Caco-2 (cell line): ENCODE data around the gene GDI1. TPM values are rescaled to one million over a fixed set of nuclear protein-coding genes. Genes with fewer than 3 reads are reported as not detected.
"Not testable (repeated sequence)": the region's sequence is repeated elsewhere in the genome, so short reads cannot be mapped to it uniquely, and the experiment has no call there.

ENCODE experiments used
- BruUV-seq: library from RNA; stranded (reverse); fragments of 400-500 nt; replicated peaks from 2 replicates; lab custom pipeline; 2021; lab: Mats Ljungman, UMichigan
- CTCF ChIA-PET: fragments of 300-600 bp; sonication (Branson Sonifier 250); formaldehyde crosslinking; loops from one replicate; lab custom pipeline; 2022; ENCODE audit warnings: antibody characterized with exemption; lab: Charles Lee
- POLR2A ChIA-PET: fragments of 300-600 bp; sonication (Branson Sonifier 250); formaldehyde crosslinking; loops from one replicate; lab custom pipeline; 2022; ENCODE audit warnings: antibody characterized with exemption; lab: Charles Lee
- DNase-seq, 2 experiments: peaks; one replicate each; pipeline versions ENCODE4 v3.0.0 to v3.0.0-alpha.2; 2020 to 2022
- H3K27me3 ChIP-seq: replicated peaks from 2 replicates; pipeline ENCODE4 v1.6.0; 2011; ENCODE audit warnings: low read length; ENCODE audit not compliant: control insufficient read depth, insufficient read depth
- H3K36me3 ChIP-seq: 2 replicates; pipeline ENCODE4 v1.5.1; 2011; ENCODE audit warnings: low read length; ENCODE audit not compliant: control insufficient read depth, insufficient read depth
- H3K4me1 ChIP-seq: fragments of 250-450 bp; sonication (Bioruptor Pico); 2 replicates; pipeline ENCODE4 v1.5.1; 2020; ENCODE audit warnings: mild to moderate bottlenecking
- H3K4me3 ChIP-seq: 2 replicates; pipeline ENCODE4 v1.5.1; 2011; ENCODE audit warnings: low read depth, mild to moderate bottlenecking, control low read depth, low read length
- H3K9me3 ChIP-seq: fragments of 250-450 bp; sonication (Bioruptor Pico); 2 replicates; pipeline ENCODE4 v1.5.1; 2020; ENCODE audit warnings: mild to moderate bottlenecking, moderate library complexity
- H3K27ac Mint-ChIP-seq: one replicate; pipeline ENCODE4 v1.8.0; 2022; ENCODE audit warnings: mixed read lengths; ENCODE audit not compliant: unreplicated experiment
- H3K27me3 Mint-ChIP-seq: one replicate; pipeline ENCODE4 v1.8.0; 2022; ENCODE audit warnings: mixed read lengths; ENCODE audit not compliant: insufficient read depth, unreplicated experiment
- H3K36me3 Mint-ChIP-seq: one replicate; pipeline ENCODE4 v1.8.0; 2022; ENCODE audit warnings: mild to moderate bottlenecking, mixed read lengths; ENCODE audit not compliant: insufficient read depth, unreplicated experiment
- H3K4me1 Mint-ChIP-seq: one replicate; pipeline ENCODE4 v1.8.0; 2022; ENCODE audit warnings: low read depth, mixed read lengths; ENCODE audit not compliant: unreplicated experiment
- H3K4me3 Mint-ChIP-seq: one replicate; pipeline ENCODE4 v1.8.0; 2022; ENCODE audit warnings: mild to moderate bottlenecking, moderate library complexity, mixed read lengths; ENCODE audit not compliant: unreplicated experiment
- H3K9me3 Mint-ChIP-seq: one replicate; pipeline ENCODE4 v1.8.0; 2022; ENCODE audit warnings: mixed read lengths; ENCODE audit not compliant: unreplicated experiment
- intact Hi-C: fragments of 100-400 bp; cut with micrococcal nuclease; formaldehyde crosslinking; loops from one replicate; pipeline ENCODE4 v1.10.0; 2022; ENCODE audit not compliant: unreplicated experiment
- total RNA-seq: library from RNA; stranded (reverse); gene quantifications from 2 replicates; pipeline ENCODE4 v1.2.3, GENCODE V29; 2022
- TF ChIP-seq, protein P1 (sequence below), 2 experiments: fragments of 200-600 bp in 1 of 2; IDR thresholded peaks; 1 replicate in 1 of 2; 2 replicates in 1 of 2; pipeline versions ENCODE4 v1.5.1 to v1.8.0; 2011 to 2022; ENCODE audit warnings: antibody characterized with exemption in 1 of 2, control low read depth in 1 of 2, inconsistent platforms in 1 of 2, low read depth in 1 of 2, low read length in 1 of 2, mild to moderate bottlenecking in 1 of 2, moderate library complexity in 1 of 2; ENCODE audit not compliant: insufficient read depth in 1 of 2, severe bottlenecking in 1 of 2, unreplicated experiment in 1 of 2

GDI1 gene
- total RNA-seq, 1 experiment from 2014 or later: 68.7 TPM

DNA sequence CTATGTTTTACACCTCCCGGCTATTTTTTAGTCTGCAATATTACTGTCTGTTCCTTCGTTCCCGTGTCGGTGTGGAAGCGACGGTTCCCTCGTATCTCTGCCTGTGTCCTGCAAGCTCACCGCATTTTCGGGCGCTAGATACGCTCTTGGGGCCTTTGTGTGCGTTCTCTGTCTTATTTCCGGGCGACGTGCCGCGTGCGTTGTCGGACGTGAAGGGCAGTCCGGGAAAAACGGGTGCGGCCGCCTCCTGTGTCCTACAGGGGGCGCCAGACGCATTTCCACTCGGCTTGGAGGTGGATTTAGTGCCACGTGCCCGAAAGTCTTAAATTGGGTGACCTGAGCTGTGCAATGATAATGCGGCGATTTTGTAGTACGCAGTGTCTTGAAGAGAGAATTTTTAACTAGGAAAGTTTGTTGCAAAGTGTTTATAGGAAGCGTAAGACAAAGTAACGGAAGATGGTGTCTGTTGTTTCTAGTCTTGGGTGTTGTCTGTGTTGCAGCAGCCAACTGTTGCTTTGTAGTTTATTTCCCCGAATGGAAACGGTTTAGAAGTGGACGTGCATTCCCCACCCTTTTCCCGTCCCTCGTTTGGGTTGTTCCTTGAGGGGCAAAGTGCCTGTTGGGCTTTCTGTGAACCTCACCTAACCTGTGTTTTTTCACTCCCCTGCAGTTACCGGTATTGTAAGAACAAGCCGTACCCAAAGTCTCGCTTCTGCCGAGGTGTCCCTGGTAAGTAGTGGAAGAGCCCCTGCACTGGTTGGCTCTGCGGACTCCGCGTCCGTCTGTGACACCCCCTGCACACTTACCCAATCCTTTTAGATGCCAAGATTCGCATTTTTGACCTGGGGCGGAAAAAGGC is 38.1 kb upstream of the GDI1 start:
- TF ChIP-seq, protein P1, sequence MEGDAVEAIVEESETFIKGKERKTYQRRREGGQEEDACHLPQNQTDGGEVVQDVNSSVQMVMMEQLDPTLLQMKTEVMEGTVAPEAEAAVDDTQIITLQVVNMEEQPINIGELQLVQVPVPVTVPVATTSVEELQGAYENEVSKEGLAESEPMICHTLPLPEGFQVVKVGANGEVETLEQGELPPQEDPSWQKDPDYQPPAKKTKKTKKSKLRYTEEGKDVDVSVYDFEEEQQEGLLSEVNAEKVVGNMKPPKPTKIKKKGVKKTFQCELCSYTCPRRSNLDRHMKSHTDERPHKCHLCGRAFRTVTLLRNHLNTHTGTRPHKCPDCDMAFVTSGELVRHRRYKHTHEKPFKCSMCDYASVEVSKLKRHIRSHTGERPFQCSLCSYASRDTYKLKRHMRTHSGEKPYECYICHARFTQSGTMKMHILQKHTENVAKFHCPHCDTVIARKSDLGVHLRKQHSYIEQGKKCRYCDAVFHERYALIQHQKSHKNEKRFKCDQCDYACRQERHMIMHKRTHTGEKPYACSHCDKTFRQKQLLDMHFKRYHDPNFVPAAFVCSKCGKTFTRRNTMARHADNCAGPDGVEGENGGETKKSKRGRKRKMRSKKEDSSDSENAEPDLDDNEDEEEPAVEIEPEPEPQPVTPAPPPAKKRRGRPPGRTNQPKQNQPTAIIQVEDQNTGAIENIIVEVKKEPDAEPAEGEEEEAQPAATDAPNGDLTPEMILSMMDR (IDR thresholded peaks at IDR 0.05; ENCODE audit: insufficient read depth in 1 of 2, low read depth in 1 of 2, low read length in 1 of 2, severe bottlenecking in 1 of 2, unreplicated experiment in 1 of 2): peak; percentile 61 to 69
- intact Hi-C loops: no loop called here
- no peaks in the 10 kb centered on the region for H3K27me3 Mint-ChIP-seq
- Histone ChIP-seq H3K4me3 (peak overlapping the region; percentile 76), H3K27me3 (no peaks in the 10 kb centered on the region), H3K4me1 (peaks cover 21% of the 10 kb centered on the region), H3K36me3 (peaks cover 5% of the 10 kb centered on the region), H3K9me3 (no peaks in the 10 kb centered on the region)
- DNase-seq: peak; percentile 80 to 82
- peak overlapping the region; percentile 100 for H3K27ac Mint-ChIP-seq
- ChIA-PET CTCF (interaction anchor here (0.8 kb wide), 2 partner anchors 13 to 26 kb away, joined by 3 read pairs; no protein-coding TSS in a partner anchor), POLR2A (interaction anchor here (1.1 to 1.3 kb wide), 4 partner anchors 20 to 91 kb away, joined by 4 to 8 read pairs (median 6); partner anchors contain the start of genes EMD and SLC10A3)
- H3K4me1 Mint-ChIP-seq: peaks cover 8% of the 10 kb centered on the region
- H3K36me3 Mint-ChIP-seq: peaks cover 63% of the 10 kb centered on the region
- H3K9me3 Mint-ChIP-seq: no peaks in the 10 kb centered on the region
- TSS peak; percentile 80 for BruUV-seq
- H3K4me3 Mint-ChIP-seq: peak overlapping the region; percentile 97

DNA sequence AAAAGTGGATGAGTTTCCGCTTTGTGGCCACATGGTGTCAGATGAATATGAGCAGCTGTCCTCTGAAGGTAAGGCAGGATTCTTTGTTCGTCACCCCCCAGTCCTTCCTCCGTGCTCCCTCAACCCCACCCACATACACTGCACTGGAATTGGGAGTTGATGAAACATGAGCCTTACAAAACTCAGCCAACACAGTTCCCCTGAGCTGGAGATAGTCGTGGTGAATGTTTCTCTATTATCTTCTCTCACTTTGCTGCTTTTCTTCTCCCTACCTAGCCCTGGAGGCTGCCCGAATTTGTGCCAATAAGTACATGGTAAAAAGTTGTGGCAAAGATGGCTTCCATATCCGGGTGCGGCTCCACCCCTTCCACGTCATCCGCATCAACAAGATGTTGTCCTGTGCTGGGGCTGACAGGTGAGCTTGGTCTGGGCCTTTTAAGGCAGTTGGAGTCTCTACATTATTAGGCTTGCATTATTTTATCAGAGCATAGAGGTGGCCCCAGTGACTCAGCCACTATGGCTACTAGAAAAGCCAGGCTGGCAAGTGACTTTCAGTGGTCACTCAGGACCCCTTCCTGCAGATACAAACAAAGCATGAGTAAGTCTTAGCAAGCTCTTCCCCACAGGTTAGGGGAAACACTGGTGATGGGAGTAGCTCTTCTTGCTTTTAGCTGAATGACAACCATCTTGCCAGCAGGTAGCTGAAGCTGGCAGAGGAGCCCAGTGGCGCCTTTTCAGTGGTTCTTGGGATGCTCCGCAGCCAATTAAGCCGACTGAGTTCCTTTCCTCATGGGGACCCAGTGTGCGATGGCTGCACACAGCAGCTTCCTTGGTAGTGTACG is 37.2 kb upstream of the GDI1 start:
- peaks cover 8% of the 10 kb centered on the region for H3K4me1 Mint-ChIP-seq
- no peaks in the 10 kb centered on the region for H3K9me3 Mint-ChIP-seq
- H3K27me3 Mint-ChIP-seq: no peaks in the 10 kb centered on the region
- ChIA-PET CTCF (no interaction called here), POLR2A (no interaction called here)
- H3K36me3 ChIP-seq: peaks cover 5% of the 10 kb centered on the region
- H3K36me3 Mint-ChIP-seq: peaks cover 63% of the 10 kb centered on the region
- TF ChIP-seq, protein P1 (IDR thresholded peaks at IDR 0.05; ENCODE audit: insufficient read depth in 1 of 2, low read depth in 1 of 2, low read length in 1 of 2, severe bottlenecking in 1 of 2, unreplicated experiment in 1 of 2): no peak
- peak overlapping the region; percentile 100 for H3K27ac Mint-ChIP-seq
- no peak for DNase-seq
- intact Hi-C loops: no loop called here
- peak overlapping the region; percentile 76 for H3K4me3 ChIP-seq
- H3K27me3 ChIP-seq: no peaks in the 10 kb centered on the region
- H3K4me1 ChIP-seq: peaks cover 21% of the 10 kb centered on the region
- peak overlapping the region; percentile 97 for H3K4me3 Mint-ChIP-seq
- H3K9me3 ChIP-seq: no peaks in the 10 kb centered on the region
- BruUV-seq: no TSS peak

DNA sequence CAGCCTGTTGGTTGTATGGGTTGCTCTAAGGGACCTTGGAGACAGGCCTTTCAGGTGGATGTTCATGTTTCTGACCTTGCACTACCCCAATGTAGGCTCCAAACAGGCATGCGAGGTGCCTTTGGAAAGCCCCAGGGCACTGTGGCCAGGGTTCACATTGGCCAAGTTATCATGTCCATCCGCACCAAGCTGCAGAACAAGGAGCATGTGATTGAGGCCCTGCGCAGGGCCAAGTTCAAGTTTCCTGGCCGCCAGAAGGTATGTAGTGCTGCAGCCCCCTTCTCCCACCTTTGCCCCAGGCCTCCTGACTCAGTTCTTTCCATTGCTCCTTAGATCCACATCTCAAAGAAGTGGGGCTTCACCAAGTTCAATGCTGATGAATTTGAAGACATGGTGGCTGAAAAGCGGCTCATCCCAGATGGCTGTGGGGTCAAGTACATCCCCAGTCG is 36.6 kb upstream of the GDI1 start:
- H3K27ac Mint-ChIP-seq: peak overlapping the region; percentile 90
- BruUV-seq, CTCF ChIA-PET, H3K36me3 ChIP-seq, H3K27me3 ChIP-seq, H3K4me1 Mint-ChIP-seq, POLR2A ChIA-PET, intact Hi-C loops, H3K27me3 Mint-ChIP-seq, DNase-seq, H3K9me3 ChIP-seq, H3K4me3 ChIP-seq, H3K9me3 Mint-ChIP-seq: not testable (repeated sequence)
- peaks cover 63% of the 10 kb centered on the region for H3K36me3 Mint-ChIP-seq
- peak overlapping the region; percentile 97 for H3K4me3 Mint-ChIP-seq
- peaks cover 21% of the 10 kb centered on the region for H3K4me1 ChIP-seq
